Measurements from ENCODE around the gene TK1. TPM values are rescaled to one million over a fixed set of nuclear protein-coding genes. Genes with fewer than 3 reads are reported as not detected.

The TK1 gene
- total RNA-seq, 4 donors from 2014 or later: 11.3 to 57.7 (median 34.3) TPM

DNA sequence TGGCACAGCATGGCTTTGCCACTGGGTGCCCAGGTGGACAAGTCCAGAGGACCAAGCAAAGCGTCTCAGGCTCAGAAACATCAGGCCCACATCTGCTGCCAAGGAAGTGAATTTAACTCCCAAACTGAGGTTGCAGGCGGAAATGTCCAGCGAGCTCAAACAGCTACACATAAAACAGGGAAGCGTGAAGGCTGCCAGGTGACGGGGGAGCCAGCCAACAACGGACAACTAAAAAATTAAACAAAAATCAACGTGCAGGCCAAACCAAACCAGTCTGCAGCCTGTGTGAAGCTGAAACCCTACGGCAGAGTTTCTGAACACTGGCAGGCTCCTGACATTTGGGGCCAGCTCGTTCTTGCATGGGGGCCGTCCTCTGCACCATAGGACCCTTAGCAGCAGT lies 2.5 kb downstream of the TK1 start:
- H3K9me3 ChIP-seq: no peaks in the 10 kb centered on the region
- no peak for TF ChIP-seq POLR2A (IDR thresholded peaks at IDR 0.05)
- TF ChIP-seq, protein P1, sequence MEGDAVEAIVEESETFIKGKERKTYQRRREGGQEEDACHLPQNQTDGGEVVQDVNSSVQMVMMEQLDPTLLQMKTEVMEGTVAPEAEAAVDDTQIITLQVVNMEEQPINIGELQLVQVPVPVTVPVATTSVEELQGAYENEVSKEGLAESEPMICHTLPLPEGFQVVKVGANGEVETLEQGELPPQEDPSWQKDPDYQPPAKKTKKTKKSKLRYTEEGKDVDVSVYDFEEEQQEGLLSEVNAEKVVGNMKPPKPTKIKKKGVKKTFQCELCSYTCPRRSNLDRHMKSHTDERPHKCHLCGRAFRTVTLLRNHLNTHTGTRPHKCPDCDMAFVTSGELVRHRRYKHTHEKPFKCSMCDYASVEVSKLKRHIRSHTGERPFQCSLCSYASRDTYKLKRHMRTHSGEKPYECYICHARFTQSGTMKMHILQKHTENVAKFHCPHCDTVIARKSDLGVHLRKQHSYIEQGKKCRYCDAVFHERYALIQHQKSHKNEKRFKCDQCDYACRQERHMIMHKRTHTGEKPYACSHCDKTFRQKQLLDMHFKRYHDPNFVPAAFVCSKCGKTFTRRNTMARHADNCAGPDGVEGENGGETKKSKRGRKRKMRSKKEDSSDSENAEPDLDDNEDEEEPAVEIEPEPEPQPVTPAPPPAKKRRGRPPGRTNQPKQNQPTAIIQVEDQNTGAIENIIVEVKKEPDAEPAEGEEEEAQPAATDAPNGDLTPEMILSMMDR (IDR thresholded peaks at IDR 0.05): no peak
- no peaks in the 10 kb centered on the region for H3K27me3 ChIP-seq
- WGBS, 2 donors: 62 to 76% methylated on average over 7 to 10 of the region's 10 CpGs
- DNase-seq: no peak
- H3K4me3 ChIP-seq: no peak overlapping the region
- intact Hi-C loops (cut with DNase I): no loop called here
- H3K27ac ChIP-seq: peak overlapping the region in 1 of 4 donors; percentile 21
- H3K36me3 ChIP-seq: no peaks in the 10 kb centered on the region
- H3K4me1 ChIP-seq: peaks cover 11 to 71% (median 29%) of the 10 kb centered on the region in 3 donors

DNA sequence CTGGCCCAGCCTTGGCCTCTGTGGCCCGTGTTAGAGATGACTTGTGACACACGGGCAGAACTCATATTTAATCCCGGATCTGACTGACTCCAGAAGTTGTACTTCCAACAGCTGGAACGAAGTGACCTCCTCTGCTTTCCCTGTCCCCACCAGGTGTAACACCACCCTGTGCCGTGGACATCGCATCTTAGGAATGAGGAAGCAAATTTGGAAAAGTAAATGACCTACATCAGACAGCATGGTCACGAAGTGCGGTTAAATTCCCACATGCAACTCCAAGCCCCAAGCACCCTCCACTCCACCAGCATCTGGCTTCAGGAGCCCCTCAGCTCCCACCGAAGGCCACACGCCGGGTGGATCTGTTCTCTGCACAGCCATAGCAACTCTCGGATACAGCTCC lies 2.9 kb downstream of the TK1 start:
- no peak overlapping the region for H3K4me3 ChIP-seq
- no peak for DNase-seq
- 80 to 87% methylated on average over 10 to 12 of the region's 12 CpGs for WGBS, 2 donors
- intact Hi-C loops (cut with DNase I): no loop called here
- H3K4me1 ChIP-seq: peaks cover 11 to 71% (median 33%) of the 10 kb centered on the region in 3 donors
- no peak for TF ChIP-seq POLR2A (IDR thresholded peaks at IDR 0.05)
- TF ChIP-seq, protein P1 (IDR thresholded peaks at IDR 0.05): no peak
- H3K9me3 ChIP-seq: no peaks in the 10 kb centered on the region
- H3K36me3 ChIP-seq: no peaks in the 10 kb centered on the region
- H3K27ac ChIP-seq: peak overlapping the region in 1 of 4 donors; percentile 21
- no peaks in the 10 kb centered on the region for H3K27me3 ChIP-seq

DNA sequence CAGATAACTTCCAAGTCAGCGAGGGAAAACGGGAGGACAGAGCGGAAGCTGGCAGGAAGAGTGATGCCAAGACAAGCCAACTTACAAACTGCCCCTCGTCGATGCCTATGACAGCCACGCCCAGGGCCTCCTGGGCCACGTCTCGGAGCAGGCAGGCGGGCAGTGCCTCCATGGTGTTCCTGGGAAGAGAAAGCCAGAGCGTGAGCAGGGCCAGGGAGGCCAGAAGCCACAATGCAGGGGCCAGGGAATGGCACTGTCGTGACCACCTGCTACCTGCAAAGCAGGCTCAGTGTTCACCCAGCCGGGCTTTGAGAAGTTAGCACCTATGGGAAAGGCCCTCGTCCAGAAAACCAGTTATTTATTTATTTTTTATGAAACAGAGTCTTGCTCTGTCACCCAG lies 4.3 kb downstream of the TK1 start:
- Histone ChIP-seq H3K27ac (no peak overlapping the region), H3K4me1 (peaks cover 11 to 58% (median 30%) of the 10 kb centered on the region in 3 donors), H3K9me3 (no peaks in the 10 kb centered on the region), H3K4me3 (no peak overlapping the region), H3K36me3 (no peaks in the 10 kb centered on the region), H3K27me3 (no peaks in the 10 kb centered on the region)
- 91 to 94% methylated on average over 10 to 13 of the region's 13 CpGs for WGBS, 2 donors
- DNase-seq: no peak
- intact Hi-C loops (cut with DNase I): no loop called here
- TF ChIP-seq, protein P1 (IDR thresholded peaks at IDR 0.05): no peak
- TF ChIP-seq POLR2A (IDR thresholded peaks at IDR 0.05): no peak

DNA sequence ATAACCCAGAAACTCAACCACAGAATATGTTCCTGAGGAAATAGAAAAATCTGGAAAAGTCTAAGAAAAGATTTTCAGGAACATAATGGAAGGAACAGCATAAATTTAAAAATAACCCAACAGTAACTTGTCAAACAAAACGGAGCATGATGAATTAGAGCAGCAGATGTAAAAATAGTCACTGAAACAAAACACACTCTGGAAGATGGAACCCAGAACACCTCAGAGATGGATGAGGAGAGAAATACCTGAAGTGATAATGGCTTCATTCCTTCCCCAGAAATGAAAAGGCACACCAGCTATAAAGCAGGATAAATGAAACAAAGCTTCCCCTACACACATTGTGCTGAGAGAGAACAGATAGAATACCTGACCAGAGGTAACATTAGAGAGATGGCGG lies 6.3 kb downstream of the TK1 start:
- no peaks in the 10 kb centered on the region for H3K36me3 ChIP-seq
- DNase-seq: no peak
- peak overlapping the region in 3 of 4 donors; percentile 49 to 70 (median 69) for H3K27ac ChIP-seq
- WGBS, 2 donors: 59 to 73% methylated on average over 2 of the region's 2 CpGs
- peaks cover 15 to 60% (median 38%) of the 10 kb centered on the region in 3 donors for H3K4me1 ChIP-seq
- H3K27me3 ChIP-seq: no peaks in the 10 kb centered on the region
- intact Hi-C loops (cut with DNase I): no loop called here
- no peaks in the 10 kb centered on the region for H3K9me3 ChIP-seq
- H3K4me3 ChIP-seq: no peak overlapping the region
- TF ChIP-seq POLR2A (IDR thresholded peaks at IDR 0.05): no peak
- TF ChIP-seq, protein P1 (IDR thresholded peaks at IDR 0.05): no peak

DNA sequence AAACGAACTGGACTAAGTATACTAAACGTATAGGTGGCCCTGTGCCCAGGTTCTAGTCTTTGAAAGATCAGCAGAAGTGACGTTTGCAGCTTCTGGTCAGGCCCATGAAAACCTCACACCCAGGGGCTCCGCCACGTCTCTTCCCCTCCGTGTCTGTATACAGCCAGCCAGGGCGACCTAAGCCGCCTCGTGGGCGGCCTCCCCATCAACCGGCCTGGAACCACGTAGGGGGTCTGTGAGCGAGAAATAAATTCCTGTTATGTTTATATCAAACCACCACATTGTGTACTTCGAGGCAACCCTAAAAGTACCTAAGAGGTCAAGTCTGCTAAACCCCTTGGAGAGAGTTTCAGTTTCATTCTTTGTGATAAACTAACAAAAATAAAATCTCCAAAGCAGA lies 6.8 kb downstream of the TK1 start:
- intact Hi-C loops (cut with DNase I): no loop called here
- 58 to 63% methylated on average over 14 of the region's 14 CpGs for WGBS, 2 donors
- Histone ChIP-seq H3K27ac (peak overlapping the region; percentile 52 to 86 (median 70)), H3K4me1 (peaks cover 19 to 60% (median 42%) of the 10 kb centered on the region in 3 donors), H3K4me3 (peak overlapping the region in 2 of 4 donors; percentile 1 to 23), H3K36me3 (no peaks in the 10 kb centered on the region), H3K27me3 (no peaks in the 10 kb centered on the region), H3K9me3 (no peaks in the 10 kb centered on the region)
- TF ChIP-seq, protein P1 (IDR thresholded peaks at IDR 0.05): no peak
- no peak for TF ChIP-seq POLR2A (IDR thresholded peaks at IDR 0.05)
- no peak for DNase-seq

Data from esophagus squamous epithelium (tissue), 5 donors.